T-helper 1 cell (primary cell): Measurements from ENCODE around the gene USH1C.

Source experiments
- DNase-seq, 5 donors: peaks; one replicate each; pipeline ENCODE4 v3.0.0-alpha.2; 2012 to 2020

USH1C gene

DNA sequence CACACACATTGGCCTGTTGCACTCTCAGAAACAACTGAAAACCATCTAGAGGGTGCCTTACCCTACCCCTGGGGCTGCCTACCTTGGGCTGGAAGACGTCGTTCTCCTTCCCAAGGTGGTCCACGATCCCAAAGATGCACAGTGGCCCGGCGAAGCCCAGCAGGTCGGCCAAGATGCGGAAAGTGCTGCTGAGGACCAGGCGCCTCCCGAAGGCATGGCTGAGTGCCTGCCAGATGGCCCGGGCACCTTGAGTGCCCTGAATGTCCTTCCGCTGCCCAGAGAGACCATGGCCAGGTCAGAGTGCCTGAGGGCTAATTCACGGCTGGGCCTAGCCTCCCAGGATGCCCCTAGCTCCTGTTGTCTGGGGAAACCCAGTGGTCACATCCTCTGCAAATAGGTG, 83.8 kb downstream of the USH1C start:
- DNase-seq = no peak

DNA sequence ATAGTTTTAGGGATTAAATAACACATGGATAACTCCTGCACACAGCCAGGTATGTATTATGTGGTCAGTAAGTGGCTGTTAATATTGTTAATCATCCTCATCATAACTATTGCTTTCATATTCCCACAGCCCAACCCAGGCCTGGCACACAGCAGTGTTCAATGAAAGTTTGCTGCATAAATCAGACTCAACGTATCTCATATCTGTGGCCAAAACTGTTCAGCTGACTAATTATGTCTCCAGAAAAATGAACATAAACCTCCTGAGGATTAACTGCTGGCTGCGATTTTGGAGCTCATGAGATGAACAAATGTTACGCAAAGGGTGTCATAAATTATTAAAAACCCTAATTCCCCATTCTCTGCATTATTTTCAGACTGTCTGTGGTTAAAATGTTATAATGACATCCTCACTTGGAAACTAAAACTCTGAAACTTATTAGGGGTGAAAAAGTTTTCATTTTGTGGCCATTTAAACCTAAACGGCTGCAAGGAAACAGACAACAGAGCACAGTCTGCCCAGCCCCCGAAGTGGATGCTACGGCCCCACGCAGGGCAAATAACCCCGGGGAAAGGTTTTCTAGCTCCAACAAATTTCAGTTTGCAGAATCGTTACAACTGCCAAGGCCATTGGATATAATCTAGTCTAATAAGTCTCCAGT, 84.8 kb downstream of the USH1C start:
- no peak for DNase-seq

DNA sequence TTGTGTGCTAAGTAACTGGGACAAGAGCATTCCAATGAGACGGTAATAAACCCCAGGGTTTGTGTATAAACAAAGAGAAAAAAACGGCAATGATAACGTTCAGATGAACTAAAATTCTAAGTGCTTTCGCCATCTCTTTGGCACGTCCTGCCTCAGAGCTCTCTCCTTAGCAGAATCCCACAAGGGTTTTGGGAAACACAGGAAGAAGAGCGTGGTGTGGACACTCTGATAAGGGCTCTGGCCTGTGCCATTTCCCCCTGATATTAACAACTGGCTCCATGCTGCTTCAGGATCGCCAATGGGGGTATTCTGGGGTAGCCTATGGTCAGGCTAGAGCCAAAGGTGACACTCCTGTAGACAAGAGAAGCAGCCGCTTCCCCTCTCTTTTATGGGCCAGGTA, 85.9 kb downstream of the USH1C start:
- no peak for DNase-seq

DNA sequence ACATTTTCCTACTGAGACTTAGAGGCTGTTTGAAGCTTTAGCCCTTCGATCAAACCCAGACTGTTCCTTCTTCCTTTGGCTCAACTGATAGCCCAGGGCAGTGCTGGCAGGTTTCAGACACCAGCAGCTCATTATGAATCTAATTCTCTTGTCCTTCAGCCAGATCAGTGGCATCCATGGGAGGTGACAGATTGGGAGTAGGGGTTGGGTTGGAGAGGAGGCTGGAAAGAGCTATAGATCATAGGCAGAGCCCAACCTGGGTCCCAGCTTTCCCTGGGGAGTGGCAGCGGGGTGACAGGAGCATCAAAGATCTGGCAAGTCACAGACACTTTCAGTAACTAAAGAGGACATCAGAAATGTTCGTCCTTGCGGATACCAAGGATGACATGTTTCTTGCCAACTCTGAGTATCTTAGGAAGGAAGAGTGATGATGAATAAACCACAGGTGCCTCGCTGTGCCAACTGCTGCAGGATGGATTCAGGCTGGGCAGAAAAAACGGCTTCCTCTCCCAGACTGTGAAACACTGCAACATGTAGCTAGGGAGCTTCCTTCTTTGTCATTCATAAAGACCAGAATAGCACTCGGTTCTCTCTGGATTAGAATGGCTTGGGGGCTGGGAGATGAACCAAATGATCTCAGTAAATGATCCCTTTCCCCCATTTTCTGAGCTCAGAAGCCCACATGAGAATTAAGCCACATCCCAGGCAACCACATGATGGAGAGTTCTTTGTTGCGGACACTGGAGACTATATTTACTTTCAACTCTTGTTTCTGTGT, 86.6 kb downstream of the USH1C start:
- no peak for DNase-seq

DNA sequence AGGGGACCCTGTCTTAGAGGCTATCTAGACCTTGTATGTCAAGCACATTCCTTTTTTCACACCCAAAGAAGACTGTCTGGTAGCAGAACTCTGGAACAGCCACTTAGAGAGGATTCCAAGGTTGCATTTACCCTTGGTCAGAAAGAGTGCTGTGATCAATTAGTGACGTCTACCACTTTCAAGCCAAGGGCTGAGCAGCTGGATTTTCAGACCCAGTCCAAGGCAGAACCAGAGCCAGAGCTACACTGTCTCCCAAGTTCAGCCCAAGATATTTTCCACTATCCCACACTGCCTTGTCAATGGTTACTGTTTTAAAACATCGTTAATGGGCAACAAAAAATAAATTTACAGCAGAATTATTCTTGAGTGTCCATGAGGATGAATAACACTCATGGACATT, 91.5 kb downstream of the USH1C start:
- no peak for DNase-seq

DNA sequence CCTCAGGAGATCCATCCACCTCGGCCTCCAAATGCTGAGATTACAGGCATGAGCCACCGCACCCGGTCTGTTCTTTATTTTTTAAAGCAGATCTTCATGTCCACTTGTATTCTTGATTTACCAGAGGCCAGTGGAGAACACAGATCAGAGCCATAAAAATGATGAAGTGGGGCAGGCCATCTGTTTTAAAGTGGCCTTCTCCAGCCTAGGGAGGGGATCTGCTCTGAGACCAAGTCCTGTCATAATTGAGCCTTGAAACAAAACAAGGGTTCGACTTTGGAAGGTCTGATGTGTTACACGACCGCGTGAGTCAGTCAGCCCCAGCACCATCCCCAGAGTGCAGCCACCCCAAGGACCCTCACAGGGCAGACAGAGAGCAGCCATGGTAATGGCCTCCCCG, 95.1 kb downstream of the USH1C start:
- DNase-seq = no peak

DNA sequence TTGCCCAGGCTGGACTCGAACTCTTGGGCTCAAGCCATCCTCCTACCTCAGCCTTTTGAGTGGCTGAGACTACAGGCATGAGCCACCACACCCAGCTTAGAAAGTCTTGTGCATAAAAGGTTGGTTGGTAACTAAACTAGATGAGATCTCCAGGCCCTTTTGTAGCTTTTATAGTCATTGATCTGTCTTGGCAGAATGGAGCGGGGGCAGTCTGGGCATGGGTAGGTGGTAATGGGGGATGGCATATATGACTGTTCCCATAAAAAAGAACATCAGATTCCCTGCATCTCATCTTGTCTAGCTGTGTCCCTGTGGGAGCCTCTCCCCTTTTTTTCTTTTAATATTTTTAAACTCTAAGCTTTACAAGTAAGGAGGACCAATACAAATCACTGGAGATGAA, 97.7 kb downstream of the USH1C start:
- DNase-seq = no peak

DNA sequence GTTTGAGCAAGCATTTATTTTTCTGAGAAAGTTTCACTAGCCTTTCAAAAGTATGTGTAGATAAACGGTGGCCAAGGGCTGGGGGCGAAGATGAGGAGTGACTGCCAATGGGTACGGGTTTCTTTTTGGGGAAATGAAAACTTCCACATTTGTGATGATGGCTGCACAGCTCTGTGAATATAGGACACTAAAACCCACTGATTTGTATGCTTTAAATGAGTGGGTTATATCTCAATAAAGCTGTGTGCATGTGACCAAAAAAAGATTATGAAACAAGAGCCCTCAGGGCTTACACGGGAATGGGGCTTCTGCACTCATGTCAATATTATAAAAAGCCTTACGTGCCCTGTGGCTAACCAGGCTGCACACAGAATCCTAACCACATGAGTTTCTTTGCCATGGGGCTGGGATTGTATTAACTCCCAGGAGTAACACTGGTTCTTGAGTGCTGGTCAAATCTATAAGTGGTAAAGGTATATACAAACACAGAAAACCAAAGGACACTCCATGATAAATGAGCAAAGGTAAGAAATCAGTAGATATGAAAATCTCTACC, 98.9 kb downstream of the USH1C start:
- DNase-seq = no peak

DNA sequence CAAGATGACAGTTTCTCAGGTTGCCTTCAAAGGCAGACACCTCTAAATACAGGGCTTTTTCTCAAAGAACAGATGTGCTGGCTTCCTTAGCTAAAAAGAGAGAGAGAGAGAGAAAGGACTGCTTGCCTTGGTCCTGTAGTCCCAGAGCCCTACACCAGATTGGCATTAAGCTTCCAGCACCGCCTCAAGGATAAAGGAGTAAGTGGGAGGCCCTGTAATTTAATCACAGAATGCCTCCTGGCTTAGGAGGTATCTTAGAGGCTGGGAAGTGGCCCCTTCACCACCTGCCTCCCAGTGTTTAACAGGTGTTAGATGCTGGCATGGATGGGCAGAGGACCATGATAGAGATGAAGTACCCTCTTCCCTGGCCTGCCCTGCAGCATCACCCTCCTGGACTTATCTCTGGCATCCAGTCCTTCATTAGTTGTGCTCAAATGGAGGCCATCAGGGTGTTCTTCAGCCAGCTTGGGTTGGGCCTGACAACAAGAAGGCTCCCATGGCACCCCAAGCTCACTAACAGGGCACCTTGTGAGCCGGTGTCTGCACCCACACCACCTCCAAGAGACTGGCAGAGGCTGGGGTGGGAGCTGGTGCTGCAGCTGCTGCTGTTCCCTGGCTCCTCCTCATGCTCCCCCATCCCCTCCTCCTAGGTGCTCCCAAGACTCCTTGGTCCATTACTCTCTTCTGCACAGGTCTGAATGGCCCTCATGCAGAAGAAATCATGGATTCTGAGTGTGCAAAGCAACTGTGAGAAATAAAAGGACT, 100.1 kb downstream of the USH1C start:
- no peak for DNase-seq
